Measurements from ENCODE around the gene DPP10.

Gene DPP10

DNA sequence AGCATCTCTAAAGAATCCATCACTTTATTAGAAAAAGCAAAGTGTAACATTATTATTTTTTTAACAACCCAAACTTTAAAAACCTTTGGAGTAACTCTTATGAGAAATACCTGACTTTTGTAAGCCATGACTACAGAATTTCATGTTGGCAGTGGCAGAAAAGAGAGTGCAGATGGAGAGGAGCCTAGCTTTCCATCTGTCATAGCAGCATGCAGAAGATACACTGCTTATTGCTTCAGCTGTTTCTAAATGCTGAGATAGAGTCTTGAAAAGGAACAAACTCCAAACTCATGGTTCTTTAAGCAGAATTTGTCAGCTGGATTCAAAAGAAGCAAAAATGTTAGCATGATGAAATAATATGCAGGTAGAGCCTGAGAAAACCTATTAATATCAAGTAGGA is 1130.3 kb downstream of the DPP10 start:
- DNase-seq = no peak

GRCh38 chr2:115573756-115574155 is 1131.3 kb downstream of the DPP10 start:
- no peak for DNase-seq

- DNase-seq = no peak
Observed at GRCh38 chr2:115574667-115575066, 1132.2 kb downstream of the DPP10 start.

GRCh38 chr2:115580784-115581183 is 1138.3 kb downstream of the DPP10 start:
- no peak for DNase-seq

GRCh38 chr2:115584507-115584906 is 1142.1 kb downstream of the DPP10 start:
- DNase-seq = no peak

DNA sequence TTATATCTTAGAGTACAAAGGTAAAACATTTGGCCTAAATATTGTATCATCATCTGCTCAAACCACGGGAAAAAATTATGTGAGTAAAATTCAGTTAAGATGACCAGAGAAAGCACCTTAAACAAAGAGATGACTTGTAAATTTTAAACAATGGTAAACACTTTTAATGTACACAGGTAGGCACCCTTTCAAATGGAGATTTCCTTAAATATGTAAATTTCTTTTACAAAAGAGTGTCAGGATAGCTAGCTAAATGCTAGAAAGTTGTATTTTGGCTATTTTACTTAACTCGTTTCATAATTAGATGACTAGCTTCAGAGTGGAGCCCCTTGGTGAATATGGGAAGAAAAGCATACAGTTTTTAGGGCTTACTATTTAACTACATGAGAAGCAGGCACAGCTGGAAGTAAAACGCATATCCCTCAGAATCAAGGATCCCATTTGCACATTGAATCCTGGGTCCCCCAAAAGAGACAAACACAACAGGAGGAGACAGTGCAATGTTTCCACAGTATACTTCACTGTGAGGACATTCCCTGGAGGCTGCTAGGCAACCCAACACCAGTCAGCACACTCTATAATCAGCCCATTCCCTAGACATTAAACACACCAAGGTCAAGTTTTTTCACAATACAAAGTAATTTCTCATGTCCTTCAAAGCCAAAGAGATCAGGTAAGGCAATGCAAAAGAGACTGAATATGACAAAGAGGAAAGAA is 1154.4 kb downstream of the DPP10 start:
- no peak for DNase-seq

DNA sequence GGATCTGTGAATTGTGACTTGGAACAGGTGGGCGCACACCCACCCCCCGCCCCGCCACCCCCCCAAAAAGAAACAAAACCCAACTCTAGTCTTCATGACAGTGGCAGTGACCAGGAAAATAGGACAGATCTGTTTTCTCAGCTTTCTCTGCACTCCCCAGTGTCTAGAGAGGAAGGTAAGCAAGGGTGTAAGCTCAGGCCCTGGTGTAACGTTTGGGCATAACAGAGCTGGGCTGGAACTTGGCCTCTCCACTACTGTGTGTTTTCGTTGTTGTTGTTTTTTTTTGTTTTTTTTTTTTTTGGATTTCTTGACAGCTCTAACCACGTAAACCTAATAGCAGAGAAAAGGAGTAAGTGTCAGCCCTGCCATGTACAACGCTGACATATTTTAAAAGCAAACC is 1160.8 kb downstream of the DPP10 start:
- DNase-seq = no peak

GRCh38 chr2:115606350-115606749 is 1163.9 kb downstream of the DPP10 start:
- no peak for DNase-seq

DNA sequence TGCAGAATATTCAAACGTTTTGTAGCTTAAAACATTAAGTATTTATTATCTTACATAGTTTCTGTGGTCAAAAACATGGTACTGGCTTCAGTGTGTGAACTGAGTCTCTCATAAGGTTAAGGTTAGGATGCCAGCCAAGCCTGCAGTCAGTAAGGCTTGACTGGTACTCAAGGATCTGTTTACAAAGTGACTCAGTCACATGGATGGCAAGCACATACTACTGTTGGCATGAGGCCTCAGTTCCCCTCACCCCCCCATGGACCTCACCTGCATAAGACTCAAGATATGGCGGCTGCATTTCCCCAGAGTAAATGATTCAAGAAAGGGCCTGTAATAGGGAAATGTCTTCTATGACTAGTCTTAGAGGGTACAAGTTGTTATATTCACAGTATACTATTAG is 1167.5 kb downstream of the DPP10 start:
- DNase-seq = no peak

DNA sequence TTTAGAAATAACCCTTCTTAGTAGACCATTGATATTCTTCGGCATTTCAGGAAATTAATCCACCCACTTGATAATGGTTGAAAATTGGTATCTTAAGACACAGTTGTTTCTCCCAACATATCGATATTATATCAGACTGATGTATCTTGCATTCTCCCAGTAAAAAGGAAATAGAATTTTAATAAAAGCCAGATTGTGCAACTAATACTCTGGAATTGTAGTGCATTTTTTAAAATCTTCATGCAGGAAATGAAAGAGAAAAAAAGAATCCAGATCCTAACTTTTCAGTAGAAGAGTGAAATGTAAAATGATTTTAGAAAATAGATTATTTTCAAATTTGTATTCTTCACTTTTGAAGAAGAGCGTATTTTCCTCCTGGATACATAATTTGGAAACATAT is 1168.4 kb downstream of the DPP10 start:
- DNase-seq = no peak

DNA sequence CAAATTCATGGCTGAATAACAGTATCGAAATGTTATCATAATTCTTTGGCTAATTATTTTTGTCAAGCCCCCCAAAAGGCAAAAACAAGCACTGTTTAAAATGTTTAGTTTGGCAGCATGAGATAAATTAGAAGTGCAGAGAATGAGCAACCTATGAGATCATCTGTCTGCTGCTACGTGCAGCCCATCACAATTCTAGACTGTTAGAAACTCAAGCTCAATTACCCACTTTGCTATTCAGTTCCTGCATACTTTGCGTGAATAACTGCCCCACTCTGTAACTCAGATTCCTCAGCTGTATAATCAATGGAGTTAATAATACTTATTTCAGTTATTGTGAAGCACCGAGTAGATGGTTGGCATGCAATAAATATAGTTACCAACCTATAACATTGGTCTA is 1181.9 kb downstream of the DPP10 start:
- DNase-seq = no peak

GRCh38 chr2:115634578-115634977 is 1192.1 kb downstream of the DPP10 start:
- DNase-seq = no peak

- no peak for DNase-seq
Observed at GRCh38 chr2:115635430-115635829, 1193.0 kb downstream of the DPP10 start.

GRCh38 chr2:115649731-115650130 is 1207.3 kb downstream of the DPP10 start:
- no peak for DNase-seq

- no peak for DNase-seq
Observed at GRCh38 chr2:115650827-115651226, 1208.4 kb downstream of the DPP10 start.

DNA sequence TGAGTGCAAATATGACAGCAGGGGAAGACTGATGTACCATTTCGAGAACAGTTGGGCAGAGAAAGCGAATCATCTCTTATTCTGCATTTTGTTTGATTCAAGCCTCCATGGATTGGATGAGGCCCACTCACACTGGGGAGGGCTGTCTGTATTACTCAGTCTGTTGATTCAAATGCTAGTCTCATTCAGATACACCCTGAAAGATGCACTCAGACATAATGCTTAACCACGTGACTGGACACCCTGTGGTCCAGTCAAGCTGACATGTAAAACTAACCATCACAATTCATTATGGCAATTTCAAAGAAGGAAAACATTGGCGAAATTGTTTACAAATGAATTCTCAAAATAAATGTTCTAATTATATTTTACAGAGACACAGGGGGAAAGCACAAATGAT is 1210.2 kb downstream of the DPP10 start:
- DNase-seq = no peak

DNA sequence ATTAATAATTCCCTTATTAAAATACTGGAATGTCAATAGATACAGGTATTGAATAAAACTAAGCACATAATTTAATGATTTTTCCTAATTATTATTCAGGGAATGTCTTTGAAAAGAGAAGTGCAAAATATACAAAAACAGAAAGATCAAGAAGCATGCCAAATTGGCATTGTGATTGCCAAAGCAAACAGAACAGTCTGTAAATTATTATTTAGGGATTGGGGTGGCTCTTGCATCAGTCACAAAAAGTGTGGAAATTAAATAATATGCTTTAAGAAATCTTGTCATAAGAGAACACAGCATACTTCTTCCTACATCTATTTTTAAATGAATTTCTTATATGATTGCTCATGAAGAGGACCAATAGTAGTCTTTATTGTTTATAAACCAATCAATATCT is 1211.9 kb downstream of the DPP10 start:
- DNase-seq = no peak

- no peak for DNase-seq
Observed at GRCh38 chr2:115678129-115678528, 1235.7 kb downstream of the DPP10 start.

DNA sequence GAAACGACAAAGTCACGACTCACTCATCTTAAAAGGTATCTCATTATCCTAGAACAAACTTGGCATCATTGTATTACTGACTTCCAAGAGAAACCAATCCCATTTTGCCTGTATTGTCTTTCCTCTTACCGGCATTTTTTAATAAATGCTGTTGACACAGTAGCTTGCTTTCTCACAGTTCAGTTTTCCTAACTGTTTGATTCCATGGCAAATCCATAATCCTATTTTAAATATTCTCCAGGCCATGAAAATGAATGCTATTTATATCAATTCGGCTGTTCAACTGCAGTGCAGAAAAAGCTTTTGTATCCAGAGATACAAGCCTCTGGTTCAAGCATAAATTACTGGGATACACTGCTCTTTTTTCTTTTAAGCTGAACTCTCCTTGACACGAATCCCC is 1241.9 kb downstream of the DPP10 start:
- DNase-seq = no peak

DNA sequence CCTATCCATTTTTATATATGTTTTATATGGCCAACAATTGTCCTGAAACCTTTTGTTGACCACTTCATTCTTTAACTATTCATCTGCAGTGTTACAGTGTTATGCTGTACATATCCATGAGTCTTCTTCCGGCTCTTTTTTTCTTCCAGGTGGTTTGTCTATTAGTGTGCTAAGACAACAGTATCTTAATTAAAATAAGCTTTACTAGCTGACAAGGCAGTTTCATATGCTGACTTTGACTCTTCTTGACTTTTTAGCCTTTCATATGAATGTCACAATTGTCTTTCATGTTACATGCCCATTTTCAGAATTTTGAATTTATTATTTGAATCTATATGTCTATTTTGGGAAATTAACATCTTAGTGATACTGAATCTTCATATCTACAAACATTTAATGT is 1249.0 kb downstream of the DPP10 start:
- DNase-seq = no peak

- DNase-seq = no peak
Observed at GRCh38 chr2:115694651-115695050, 1252.2 kb downstream of the DPP10 start.

DNA sequence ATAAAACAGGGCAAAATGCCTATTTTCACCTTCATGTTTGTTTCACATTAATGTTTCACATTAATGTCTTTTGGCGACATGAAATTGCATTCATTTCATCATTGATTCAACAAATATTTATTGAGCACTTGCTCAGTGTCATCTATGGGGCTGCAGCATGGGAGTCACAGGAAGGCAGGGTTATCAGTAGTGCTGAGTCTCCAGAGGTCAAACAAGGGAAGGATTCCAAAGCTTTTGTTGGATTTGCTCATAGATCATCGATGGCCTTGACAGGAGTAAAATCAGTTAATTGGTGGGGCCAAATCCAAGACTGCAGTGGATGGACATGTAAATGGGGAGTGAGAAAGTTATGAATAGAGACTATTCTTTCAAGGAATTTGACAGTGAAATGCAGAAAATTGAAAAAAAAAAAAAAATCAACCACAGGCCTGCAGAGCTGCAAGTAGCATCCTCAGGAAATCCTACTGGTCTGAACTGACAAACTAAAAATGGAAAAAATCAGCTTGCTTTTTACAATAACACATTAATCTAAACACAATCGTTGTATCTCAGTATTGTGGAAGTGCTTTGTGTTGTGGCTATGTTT is 1290.8 kb downstream of the DPP10 start:
- DNase-seq = no peak

GRCh38 chr2:115738111-115738510 is 1295.7 kb downstream of the DPP10 start:
- DNase-seq = no peak

- DNase-seq = no peak
Observed at GRCh38 chr2:115739574-115739973, 1297.1 kb downstream of the DPP10 start.

DNA sequence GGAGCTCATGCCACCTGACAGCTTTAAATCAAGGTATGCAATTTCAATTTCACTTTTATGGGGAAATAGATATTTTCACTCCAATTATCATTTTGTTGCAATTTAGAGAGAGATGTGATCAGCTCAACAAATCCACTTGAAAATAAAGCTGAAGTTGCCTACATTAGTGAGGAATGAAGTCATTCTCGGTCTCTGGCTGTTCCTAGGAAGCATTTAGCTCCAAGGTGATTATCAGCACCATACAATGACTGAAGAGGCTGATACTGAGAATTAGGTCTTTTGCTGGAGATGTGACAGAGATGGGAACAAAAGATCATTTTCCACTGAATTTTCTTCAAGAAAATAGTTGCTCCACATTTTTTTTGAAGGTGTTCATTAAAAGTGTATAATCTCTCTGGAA is 1303.7 kb downstream of the DPP10 start:
- no peak for DNase-seq

Data from fibroblast of skin of abdomen (primary cell).